B cell (primary cell): ENCODE data around the gene DOCK8.

Experiments
- CTCF ChIP-seq: fragments of 200-600 bp; IDR thresholded peaks from one replicate; pipeline ENCODE4 v1.8.0; 2022; ENCODE audit warnings: antibody characterized with exemption, mild to moderate bottlenecking
- EZH2 ChIP-seq: IDR thresholded peaks from 2 replicates; pipeline ENCODE4 v1.6.1; 2012; ENCODE audit warnings: borderline replicate concordance, low read depth, mild to moderate bottlenecking, moderate library complexity, low read length; ENCODE audit not compliant: insufficient read depth, poor library complexity, severe bottlenecking

DNA sequence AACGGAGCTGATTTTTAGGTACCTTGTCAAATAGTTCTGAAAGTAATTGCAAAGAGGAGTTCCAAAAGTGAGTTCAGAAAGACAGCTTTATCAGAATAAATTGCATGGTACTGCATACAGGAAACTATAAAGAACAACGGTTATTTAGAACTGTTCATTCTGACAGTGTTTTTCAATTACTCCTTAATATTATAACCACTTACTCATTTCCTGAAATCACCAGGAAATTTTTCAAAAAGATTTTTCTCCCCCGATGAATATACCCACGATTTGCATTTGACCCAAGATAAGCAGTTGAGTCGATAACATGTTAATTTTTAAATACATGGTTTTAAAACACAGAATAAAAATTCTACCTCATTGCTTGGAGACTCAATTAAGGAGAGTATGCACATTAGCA lies 9.4 kb downstream of the DOCK8 start:
- TF ChIP-seq CTCF = no peak
- TF ChIP-seq EZH2 = no peak
